Measurements from ENCODE around the gene SNED1.

The SNED1 gene

DNA sequence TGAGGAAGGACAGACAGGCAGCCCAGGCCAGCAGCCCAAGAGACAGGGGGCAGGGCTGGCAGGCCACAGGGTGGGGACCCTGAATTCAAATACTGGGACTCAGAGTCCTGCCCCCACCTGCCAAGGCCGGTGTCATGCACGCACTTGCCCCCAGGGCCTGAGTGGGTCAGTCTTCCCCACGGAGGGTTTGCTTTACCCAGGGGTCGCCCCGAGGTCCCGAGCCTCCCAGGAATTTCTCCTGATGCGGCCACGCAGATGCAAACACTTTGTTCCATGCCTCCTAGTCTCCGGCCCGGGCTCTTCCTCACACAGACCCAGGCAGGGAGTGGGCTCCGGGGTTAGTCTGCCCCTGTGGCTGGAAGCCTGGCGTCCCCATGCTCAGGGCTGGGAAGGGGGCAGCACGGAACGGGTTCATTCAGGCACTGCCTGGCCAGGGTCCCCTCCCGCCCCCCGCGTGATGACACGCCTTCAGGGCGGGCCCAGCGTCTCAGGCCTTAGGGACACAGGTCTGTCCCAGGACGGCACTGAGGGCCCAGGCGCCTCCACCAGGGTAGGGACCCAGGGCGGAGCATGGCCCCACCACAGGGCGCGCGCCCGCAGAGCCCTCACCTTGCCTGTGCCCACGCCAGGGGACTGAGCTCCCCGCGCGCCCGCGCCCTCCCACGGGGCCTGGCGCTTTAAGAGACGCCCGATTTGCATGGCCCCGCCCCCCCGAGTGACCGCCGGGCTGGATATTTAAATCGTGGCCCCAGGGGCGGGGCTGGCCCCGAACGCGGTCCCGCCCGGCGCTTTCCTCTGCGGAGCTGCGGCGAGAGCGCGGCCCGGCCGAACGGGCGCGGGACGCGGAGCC lies at the start of gene SNED1:
Gene SNED1, plus strand, starts transcription at position 763 of the 850 bp plus-strand sequence. CDS start 220 bp downstream, outside the sequence.
- DNase-seq (ENCODE audit: low spot score) = peak; percentile 67

- DNase-seq (ENCODE audit: low spot score) = no peak
Measured at GRCh38 chr2:240948905-240949790, 49.3 kb upstream of the SNED1 start.

GRCh38 chr2:240949791-240950705 lies 48.4 kb upstream of the SNED1 start:
- DNase-seq (ENCODE audit: low spot score) = no peak

GRCh38 chr2:240951045-240951594 lies 47.3 kb upstream of the SNED1 start:
- DNase-seq (ENCODE audit: low spot score) = no peak

- DNase-seq (ENCODE audit: low spot score) = no peak
Measured at GRCh38 chr2:240952496-240953246, 45.7 kb upstream of the SNED1 start.

GRCh38 chr2:240953426-240954410 lies 44.7 kb upstream of the SNED1 start:
- DNase-seq (ENCODE audit: low spot score) = no peak

DNA sequence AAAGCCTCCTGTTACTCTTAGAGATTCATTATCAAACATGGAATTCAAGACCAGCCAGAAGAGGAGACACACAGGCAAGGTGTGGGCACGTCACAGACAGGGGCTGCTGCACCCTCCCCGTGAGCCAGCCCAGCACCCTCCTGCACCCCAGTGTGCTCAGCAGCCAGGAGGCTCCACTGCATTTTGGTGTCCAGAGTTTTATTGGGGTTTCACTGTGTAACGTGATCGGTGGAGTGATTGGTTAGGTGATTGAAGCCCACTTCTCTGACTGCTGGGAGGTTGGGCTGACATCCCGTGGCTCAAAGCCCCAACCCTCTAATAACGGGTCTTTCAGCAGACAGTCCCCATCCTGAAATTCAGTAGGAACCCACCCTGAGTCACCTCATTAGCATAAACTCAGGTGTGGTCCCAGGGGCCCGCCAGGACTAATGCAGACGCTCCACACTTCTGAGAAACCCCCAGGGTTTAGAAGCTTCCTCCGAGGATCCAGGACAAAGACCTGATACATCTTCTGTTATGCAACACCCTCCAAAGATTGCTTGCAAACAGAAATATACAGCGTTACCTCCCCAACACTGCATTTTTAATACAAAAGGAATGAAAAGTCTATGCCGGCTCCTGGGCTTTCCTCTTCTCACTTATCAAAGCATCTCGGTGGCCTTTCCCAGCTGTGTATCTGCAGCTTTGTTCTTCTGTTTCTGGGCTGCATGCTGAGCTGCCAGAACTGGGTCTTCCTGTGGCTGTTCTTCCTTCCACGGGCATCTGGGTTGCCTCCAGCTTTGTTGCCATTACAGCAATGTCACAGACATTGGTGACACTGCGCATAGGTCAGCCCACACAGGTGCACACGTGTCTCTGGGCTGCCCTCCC lies 43.7 kb upstream of the SNED1 start:
- no peak for DNase-seq (ENCODE audit: low spot score)

DNA sequence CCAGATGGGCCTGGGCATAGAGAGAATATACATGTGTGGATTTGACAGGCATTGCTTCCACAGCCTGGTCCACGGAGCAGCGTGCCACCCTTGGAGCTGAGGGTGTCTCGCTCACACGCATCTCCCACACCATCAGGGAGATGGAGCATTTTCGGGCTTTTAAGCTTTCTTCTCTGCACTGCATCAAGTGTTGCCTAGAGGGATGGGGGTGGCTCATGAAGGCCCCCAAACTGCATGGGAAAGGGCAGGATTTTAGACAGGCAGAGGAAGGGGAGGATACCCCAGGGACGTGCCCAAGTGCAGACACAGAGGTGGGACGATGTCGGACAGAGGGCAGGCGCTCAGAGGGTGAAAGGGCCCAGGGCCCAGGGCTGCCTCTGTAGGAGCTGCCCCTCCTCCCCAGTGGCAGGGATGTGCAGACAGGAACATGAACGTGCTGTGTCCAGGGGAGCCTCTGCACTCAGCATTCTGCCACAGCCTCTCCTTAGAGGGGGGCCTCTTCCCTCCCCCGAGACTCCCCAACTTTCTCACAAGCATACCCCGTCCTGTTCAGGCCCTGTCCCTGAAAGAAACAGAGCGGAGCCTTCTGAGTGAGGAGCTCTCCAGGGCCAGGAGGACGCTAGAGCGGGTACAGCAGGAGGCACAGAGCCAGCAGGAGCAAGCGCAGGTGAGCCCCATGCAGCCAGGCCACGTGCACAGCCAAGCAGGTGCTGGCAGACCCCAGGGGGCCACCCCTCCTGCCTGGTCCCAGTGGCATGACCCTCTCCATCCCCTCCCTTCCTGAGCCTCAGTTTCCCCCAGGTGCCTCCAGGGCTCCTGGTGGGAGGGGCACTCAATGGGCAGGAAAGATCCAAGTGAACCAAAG lies 42.9 kb upstream of the SNED1 start:
- DNase-seq (ENCODE audit: low spot score) = no peak

GRCh38 chr2:240956171-240956934 lies 42.1 kb upstream of the SNED1 start:
- DNase-seq (ENCODE audit: low spot score) = no peak

- DNase-seq (ENCODE audit: low spot score) = no peak
Measured at GRCh38 chr2:240956935-240957655, 41.3 kb upstream of the SNED1 start.

DNA sequence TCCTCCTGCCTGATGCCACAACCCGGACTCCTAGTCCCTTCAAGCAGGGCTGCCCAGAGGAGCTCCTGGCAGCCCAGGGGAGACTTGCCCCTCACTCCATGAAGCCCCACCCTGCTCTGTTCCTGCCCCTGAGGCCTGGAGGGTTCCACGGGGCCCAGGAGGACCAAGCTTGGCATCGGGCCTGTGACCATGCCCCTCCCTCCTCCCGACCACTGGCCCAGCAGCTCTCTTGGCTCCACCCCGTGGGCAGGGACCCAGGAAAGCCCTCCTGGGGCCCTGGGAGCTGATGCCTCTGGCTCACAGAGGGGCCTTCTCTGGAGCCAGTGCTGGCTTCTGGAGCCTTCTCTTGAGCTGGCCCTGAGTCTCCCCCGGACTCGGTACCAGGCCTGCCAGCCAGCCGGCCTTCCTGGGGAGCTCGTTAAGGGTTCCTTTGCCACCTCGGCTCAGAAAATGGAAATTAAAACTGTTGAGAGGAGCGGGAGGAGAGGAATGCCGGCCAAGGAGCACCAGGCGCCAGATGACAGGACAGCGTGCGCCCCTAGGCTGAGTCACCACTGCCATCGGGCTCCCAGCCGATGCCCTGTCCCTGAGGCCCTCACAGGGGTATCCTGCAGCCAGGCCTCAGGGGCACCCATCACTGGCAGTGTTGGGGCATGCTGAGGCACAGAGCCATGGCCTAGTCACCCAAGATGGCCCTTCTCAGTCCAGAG lies 40.6 kb upstream of the SNED1 start:
- no peak for DNase-seq (ENCODE audit: low spot score)

DNA sequence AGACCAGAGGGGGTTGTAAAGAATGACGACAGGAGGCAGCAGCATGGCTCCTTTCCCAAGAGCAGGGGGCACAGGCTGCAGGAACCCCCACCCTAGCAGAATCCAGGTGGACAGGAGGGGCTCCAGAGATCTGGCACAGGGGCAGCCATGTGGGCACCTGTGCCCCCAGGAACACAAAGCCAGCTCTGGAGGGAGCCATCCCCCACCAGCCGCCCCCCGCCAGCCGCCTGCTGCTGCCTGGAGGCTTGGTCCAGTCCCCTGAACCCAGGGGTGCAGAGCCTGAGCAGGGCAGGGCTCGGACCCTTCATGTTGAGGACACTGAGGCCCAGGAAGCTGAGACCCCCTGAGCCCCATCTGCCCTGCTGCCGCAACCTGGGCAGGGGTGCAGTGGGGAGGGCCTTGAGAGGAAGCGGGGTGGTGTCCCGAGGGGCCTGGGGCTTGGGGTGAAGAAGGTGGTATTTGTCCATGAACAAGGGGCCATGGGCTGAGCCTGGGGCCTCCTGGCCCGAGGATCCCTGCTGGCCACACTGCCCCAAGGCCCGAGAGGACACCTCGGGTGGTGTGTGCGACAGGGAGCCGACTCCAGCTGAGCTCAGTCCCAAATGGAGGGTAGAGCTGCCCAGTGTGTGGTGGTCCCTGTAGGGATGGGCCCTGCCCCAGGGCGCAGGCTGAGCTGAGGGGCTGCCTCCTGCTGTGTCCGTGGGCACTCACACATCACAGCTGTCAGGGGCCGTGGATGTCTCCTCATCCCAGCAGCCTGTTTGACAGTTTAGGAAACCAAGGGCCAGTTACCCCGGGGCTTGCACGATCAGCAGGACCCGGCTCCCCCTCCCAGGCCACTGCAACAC lies 39.8 kb upstream of the SNED1 start:
- DNase-seq (ENCODE audit: low spot score) = no peak

GRCh38 chr2:240959214-240959940 lies 39.0 kb upstream of the SNED1 start:
- DNase-seq (ENCODE audit: low spot score) = no peak

- no peak for DNase-seq (ENCODE audit: low spot score)
Measured at GRCh38 chr2:240959941-240960308, 38.5 kb upstream of the SNED1 start.

All from kidney capillary endothelial cell (primary cell).